ENCODE results near the gene MBD3L5.
"Not testable (repeated sequence)": the region's sequence is repeated elsewhere in the genome, so short reads cannot be mapped to it uniquely, and the experiment has no call there.

Gene MBD3L5

GRCh38 chr19:7030278-7030677 is at the start of gene MBD3L5:
MBD3L5 (plus strand) TSS chr19:7030578; CDS start chr19:7030612, 34 bp downstream.
- DNase-seq (ENCODE audit: low spot score) = not testable (repeated sequence)

GRCh38 chr19:6983448-6983847 is 46.9 kb upstream of the MBD3L5 start:
- no peak for DNase-seq (ENCODE audit: low spot score)

- no peak for DNase-seq (ENCODE audit: low spot score)
Observed at GRCh38 chr19:6987850-6988249, 42.5 kb upstream of the MBD3L5 start.

DNA sequence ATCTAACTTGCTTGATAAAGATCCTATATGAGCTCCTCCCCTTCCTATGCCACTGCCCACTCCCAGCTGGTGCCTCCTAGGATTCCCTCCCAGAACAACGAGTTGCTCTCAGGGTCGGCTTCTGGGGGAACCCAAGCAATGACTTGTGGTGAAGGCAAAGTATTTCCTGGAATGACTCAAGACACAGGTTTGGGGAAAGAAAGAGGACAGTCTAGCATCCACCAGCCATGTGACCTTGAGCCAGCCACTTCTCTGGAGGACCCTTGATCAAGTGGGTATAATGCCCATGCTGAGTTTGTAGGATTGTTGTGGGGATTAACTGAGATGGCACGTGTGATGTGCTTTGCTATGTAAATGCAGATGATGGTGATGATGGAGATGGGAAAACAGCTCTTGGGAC is 42.1 kb upstream of the MBD3L5 start:
- DNase-seq (ENCODE audit: low spot score) = no peak

- no peak for DNase-seq (ENCODE audit: low spot score)
Observed at GRCh38 chr19:6995054-6995453, 35.3 kb upstream of the MBD3L5 start.

DNA sequence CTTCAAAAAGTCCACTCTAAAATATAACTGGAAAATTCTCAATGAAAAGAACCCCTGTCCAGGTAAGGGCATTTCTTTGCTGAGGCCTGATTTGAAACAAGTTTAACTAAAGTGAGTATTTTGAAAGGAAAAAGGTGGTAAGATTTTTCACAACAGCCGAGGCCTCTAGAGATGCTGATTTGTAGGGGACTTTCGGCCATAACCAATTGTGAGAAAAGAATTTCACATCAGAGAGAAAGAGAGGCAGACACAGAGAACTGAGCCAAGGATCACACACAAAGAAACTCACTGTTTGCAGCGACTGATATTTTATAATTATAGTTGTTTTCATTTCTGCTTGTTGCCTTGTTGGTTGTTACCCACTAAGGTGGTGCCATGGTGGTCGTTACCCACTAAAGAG is 33.6 kb upstream of the MBD3L5 start:
- DNase-seq (ENCODE audit: low spot score) = no peak

GRCh38 chr19:6997679-6998445 is 32.5 kb upstream of the MBD3L5 start:
- no peak for DNase-seq (ENCODE audit: low spot score)

DNA sequence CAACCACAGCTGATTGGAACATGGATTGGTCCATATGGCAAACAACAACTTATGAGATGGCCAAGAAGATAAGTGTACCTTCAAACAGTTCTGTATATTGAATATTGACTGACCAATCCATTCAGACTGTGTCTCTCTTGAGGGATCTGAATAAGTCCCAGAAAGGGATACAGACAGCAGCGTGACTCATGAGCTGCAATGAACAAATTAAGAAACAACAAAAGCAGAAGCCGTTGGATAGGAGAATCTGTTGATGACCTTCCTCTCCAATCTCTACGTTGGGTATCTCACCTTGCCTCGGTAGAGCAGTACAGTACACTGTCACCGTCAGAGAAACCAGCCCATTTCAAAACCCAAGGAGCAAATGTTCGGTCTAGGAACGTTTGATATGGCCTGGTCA is 30.4 kb upstream of the MBD3L5 start:
- DNase-seq (ENCODE audit: low spot score) = no peak

GRCh38 chr19:7000333-7000732 is 30.0 kb upstream of the MBD3L5 start:
- DNase-seq (ENCODE audit: low spot score) = no peak

- DNase-seq (ENCODE audit: low spot score) = no peak
Observed at GRCh38 chr19:7000816-7001215, 29.6 kb upstream of the MBD3L5 start.

DNA sequence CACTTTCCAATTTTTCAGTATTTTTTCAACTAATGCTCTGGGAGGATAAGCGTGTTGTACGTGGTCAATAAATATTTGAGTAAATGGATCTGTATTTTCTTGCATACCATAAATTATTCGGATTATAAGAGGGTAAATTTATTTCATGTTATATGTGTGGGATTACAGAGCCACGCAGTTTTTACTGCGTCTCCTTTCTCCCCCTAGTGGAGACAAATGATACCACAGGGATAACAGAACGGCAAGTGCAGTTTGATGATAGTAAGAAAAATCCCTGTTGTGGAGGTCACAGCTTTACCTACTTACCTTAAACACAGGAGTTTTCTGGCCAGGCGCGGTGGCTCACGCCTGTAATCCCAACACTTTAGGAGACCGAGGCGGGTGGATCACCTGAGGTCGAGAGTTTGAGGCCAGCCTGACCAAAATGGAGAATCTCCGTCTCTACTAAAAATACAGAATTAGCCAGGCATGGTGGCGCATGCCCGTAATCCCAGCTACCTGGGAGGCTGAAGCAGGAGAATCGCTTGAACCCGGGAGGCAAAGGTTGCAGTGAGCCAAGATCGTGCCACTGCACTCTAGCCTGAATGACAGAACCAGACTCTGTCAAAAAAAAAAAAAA is 26.0 kb upstream of the MBD3L5 start:
- no peak for DNase-seq (ENCODE audit: low spot score)

DNA sequence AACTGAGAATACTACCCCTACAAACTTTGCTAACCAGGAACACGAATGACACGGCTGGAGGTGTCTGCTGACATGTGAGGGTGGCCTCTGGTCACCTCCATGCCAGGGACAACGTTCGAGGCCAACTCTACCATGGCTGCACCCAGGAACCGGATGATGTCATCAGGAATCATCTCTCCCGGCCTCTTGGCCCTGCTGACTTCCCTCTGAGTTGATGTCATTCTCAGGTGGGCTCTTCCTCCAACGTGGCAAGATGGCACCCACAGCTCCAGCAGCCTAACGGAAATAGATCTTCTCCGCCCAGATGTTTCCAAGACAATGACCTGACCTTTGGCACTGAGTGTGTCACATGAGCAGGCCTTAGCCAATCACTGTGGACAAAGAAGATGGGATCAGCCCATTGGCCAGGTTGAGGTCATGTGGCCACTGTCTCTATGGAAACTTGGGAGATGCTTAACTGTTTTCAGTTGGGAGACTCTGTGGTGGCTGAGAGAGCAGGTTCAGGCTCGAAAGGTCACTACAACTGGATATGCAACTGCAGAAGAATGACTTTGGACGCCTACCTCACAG is 24.2 kb upstream of the MBD3L5 start:
- no peak for DNase-seq (ENCODE audit: low spot score)

DNA sequence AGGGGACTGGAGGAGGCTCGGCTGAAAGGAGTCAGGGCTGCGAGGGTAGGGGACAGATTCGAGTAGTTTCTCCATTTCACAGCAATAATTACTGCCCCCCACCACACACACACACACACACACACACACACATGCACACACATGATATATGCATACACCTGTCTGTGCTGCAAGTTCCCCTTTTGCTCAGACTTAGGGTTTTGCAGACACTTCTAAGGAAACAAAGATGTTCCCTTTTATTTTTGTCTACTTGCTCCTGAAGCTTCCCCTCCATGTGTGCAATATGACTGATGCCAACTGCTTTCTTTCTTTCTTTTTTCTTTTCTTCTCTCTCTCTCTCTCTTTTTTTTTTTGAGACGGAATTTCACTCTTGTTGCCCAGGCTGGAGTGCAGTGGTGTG is 22.5 kb upstream of the MBD3L5 start:
- no peak for DNase-seq (ENCODE audit: low spot score)

- no peak for DNase-seq (ENCODE audit: low spot score)
Observed at GRCh38 chr19:7010722-7011593, 19.4 kb upstream of the MBD3L5 start.

GRCh38 chr19:7013678-7014077 is 16.7 kb upstream of the MBD3L5 start:
- no peak for DNase-seq (ENCODE audit: low spot score)

DNA sequence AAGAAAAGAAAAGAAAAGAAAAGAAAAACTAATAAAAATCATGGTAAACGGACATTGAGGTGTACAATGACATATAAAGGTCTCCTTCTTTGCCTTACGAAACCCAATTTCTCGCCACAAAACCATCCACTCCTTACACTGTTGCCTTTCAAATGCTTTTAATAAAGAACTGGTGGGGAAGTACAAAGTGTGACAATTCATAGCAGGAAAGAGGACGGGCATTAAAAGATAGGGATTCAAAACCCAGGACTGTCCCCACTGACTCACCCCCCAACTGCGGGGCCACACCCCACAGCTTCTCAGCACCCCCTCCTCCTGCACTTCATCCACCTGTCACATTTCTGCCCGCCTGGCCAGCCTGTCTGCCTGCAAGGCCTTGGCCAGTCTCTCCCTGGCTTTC is 11.6 kb upstream of the MBD3L5 start:
- no peak for DNase-seq (ENCODE audit: low spot score)

DNA sequence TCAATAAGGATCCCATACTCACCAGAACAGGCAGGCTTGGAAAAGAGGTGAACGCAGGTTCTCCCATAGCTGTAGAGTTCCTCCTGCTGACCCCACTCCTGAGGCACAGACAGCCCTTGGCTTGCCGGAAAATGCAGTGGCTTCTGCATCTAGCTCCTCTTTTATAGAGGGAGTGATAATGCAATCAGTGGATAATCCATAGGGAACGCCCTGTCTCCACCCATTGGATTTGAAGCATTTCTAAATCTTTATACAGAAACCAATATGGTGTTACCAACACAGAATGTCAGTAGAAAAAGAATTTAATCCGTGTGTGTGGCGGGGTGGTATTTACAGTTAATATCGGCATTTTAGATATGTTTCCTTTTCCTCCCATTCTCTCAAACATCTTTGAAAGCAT is 9.0 kb upstream of the MBD3L5 start, which contains the start of gene MBD3L2B:
Gene MBD3L2B (minus strand): TSS at position 101 of the 400 bp plus-strand sequence. CDS start 34 bp downstream, at position 67.
- DNase-seq (ENCODE audit: low spot score) = not testable (repeated sequence)

GRCh38 chr19:7028790-7029189 is 1.6 kb upstream of the MBD3L5 start:
- DNase-seq (ENCODE audit: low spot score) = not testable (repeated sequence)

DNA sequence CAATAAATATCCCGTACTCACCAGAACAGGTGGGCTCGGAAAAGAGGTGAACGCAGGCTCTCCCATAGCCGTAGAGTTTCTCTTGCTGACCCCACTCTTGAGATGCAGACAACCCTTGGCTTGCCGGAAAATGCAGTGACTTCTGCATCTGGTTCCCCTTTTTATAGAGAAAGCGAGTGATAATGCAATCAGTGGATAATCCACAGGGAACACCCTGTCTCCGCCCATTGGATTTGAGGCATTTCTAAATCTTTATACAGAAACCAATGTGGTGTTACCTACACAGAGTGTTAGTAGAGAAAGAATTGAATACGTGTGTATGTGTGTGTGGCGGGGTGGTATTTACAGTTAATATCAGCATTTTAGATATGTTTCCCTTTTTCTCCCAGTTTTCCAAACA is 9.7 kb downstream of the MBD3L5 start, which contains the start of gene MBD3L4:
Gene MBD3L4 (minus strand): TSS at position 101 of the 400 bp plus-strand sequence. CDS start 35 bp downstream, at position 66.
- DNase-seq (ENCODE audit: low spot score) = not testable (repeated sequence)

DNA sequence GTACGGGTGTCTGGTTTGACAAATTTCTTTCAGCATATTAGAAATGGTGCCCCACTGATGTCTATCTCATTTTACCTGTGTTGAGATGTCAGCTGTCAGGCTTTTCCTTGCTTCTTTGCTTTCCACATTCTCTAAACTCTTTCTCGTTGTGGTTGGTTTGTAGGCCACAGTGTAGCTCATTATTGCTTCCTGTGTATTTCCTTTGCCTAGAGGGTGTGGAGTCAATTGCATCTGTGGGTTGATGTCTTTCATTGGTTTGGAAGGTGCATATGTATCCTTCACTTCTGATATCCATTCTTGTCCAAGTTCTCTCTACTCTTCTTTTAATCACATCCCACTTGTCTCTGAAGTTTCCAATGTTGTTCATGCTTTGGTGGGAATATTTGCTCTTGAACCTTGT is 11.2 kb downstream of the MBD3L5 start:
- DNase-seq (ENCODE audit: low spot score) = not testable (repeated sequence)

DNA sequence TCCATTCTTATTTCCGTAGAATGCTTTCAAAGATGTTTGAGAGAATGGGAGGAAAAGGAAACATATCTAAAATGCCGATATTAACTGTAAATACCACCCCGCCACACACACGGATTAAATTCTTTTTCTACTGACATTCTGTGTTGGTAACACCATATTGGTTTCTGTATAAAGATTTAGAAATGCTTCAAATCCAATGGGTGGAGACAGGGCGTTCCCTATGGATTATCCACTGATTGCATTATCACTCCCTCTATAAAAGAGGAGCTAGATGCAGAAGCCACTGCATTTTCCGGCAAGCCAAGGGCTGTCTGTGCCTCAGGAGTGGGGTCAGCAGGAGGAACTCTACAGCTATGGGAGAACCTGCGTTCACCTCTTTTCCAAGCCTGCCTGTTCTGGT is 18.6 kb downstream of the MBD3L5 start, which contains the start of gene MBD3L2:
Gene MBD3L2 (plus strand): TSS at position 301 of the 400 bp plus-strand sequence. CDS start 53 bp downstream, at position 354.
- DNase-seq (ENCODE audit: low spot score) = not testable (repeated sequence)

DNA sequence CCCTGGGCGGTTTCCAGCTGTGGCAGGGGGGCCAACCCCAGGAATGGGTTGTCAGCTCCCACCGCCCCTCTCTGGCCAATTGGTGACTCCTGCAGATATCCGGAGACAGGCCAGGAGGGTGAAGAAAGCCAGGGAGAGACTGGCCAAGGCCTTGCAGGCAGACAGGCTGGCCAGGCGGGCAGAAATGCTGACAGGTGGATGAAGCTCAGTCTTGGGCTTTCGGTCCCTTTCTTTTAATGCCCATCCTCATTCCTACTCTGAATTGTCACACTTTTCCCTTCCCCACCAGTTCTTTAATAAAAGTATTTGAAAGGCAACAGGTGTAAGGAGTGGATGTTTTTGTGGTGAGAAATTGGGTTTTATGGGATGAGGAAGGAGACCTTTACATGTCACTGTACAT is 21.0 kb downstream of the MBD3L5 start:
- not testable (repeated sequence) for DNase-seq (ENCODE audit: low spot score)

All from ecto neural progenitor cell (in vitro differentiated cells).